Pulmonary artery endothelial cell (primary cell): Measurements from ENCODE around the gene ORM1. TPM values are rescaled to one million over a fixed set of nuclear protein-coding genes. Genes with fewer than 3 reads are reported as not detected.

Experiments used
- DNase-seq: peaks from one replicate; pipeline ENCODE4 v3.0.0-alpha.2; 2011; ENCODE audit warnings: low read depth, low spot score
- total RNA-seq: library from RNA; depleted of rRNA; stranded (reverse); fragments of >200 nt; gene quantifications from 2 replicates; pipeline ENCODE4 v1.2.3, GENCODE V29; 2014

ORM1 gene
- total RNA-seq, 1 donor from 2014 or later: not detected

- no peak for DNase-seq
These were observed 20.0 kb downstream of the ORM1 start for GRCh38 chr9:114342755-114343440.

DNA sequence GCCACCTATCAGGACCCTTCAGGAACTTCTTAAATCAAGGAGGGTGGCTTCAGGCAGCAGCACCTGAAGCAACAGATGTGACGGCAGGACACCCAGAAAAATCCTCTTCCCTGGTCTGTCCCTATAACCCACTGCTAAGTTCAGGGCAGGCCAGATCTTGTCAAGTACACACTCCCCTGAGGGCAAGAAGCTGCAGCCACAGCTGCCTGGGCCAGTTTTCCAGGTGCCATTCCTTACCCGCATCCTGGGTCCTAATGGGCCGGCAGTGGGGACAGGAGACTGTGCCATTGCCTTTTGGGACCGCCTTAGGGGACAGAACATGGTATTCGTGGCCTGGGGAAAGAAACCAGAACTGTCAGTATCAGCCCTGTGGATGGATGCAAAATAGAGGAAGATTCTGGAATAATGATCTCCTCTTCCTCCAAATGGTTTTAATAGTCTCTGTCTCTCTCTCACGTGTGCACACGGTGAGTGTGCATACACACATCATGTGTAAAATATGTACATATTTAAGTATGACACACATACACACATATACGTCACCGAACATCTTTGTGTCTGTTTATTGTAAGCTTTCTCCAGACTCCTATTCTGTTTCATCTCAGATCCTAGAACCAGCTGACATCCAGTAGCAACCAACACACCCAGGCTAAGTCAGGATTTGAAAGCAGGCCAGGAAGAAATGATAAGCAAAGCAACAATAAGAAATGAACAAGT, 20.7 kb downstream of the ORM1 start:
- DNase-seq: no peak

GRCh38 chr9:114344188-114344566, 21.3 kb downstream of the ORM1 start:
- no peak for DNase-seq

- no peak for DNase-seq
These were observed 21.8 kb downstream of the ORM1 start for GRCh38 chr9:114344692-114345091.

GRCh38 chr9:114345493-114346065, 22.7 kb downstream of the ORM1 start:
- no peak for DNase-seq

GRCh38 chr9:114346146-114346545, 23.2 kb downstream of the ORM1 start:
- DNase-seq: no peak

GRCh38 chr9:114347675-114348074, 24.8 kb downstream of the ORM1 start:
- no peak for DNase-seq

DNA sequence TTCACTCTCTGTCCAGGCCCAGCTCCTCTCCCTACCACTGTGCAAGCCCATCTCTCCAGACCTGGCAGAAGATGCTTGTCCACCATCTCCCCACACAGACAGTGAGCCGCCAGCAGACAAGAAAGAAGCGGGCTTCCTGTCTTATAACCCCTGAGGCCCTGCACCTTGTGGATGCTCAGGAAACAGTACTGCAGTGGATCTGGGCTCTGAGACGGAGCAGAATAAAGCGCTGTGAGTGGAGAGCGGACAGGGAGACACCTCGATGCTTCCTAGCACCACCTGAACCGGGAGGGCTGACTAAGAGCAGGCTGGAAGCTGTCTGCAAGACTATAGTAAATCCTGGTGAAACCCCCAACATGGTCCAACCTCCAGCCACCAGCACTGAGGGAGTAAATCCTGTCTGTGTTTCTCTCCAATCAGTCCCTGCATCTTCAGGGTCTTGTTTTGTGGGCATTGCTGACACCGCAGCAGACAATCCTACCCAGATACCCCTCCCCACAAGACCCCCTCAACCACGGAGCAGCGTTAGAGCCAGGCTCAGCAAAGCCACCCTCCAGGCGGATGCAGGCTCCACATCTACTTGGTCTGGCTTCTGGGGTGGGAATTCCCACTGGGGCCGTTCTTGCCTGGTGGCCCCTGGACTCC, 25.5 kb downstream of the ORM1 start:
- DNase-seq: no peak

GRCh38 chr9:114348906-114349482, 26.1 kb downstream of the ORM1 start:
- DNase-seq: peak; percentile 29

DNA sequence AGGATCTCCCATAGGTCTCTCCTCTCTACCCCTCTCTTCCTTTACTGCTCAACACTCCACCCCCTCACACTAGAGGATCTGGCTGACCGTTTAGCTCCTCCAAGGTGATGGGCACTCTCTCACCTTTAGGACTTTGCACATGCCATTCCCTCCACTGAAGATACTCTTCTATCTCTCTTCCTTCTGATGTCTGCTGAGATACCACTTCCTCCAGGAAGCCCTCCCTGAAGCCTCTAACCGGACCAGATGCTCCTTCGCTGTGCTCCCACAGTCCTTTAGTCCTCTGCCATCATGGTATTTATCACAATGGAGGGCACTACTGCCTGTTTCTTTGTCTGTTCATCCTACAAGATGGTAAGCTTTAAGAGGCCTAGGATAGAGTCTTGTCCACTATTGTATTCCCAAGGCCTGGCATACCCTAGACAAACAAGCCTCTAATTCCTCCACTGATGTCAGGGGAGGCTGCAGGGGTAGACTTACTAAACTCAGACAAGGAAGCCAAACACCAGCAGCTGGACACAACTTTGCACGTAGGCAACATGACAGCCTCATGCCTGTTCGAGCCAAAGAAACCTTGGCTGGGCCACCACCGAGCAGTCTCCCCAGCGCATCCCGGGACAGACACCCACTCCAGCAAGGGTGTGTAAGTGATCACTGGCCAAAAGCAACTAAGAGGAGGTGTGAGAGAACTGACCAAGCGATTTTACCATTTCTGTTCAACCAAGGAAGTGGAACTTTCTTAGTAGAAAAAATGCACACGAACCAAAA, 27.0 kb downstream of the ORM1 start:
- no peak for DNase-seq

DNA sequence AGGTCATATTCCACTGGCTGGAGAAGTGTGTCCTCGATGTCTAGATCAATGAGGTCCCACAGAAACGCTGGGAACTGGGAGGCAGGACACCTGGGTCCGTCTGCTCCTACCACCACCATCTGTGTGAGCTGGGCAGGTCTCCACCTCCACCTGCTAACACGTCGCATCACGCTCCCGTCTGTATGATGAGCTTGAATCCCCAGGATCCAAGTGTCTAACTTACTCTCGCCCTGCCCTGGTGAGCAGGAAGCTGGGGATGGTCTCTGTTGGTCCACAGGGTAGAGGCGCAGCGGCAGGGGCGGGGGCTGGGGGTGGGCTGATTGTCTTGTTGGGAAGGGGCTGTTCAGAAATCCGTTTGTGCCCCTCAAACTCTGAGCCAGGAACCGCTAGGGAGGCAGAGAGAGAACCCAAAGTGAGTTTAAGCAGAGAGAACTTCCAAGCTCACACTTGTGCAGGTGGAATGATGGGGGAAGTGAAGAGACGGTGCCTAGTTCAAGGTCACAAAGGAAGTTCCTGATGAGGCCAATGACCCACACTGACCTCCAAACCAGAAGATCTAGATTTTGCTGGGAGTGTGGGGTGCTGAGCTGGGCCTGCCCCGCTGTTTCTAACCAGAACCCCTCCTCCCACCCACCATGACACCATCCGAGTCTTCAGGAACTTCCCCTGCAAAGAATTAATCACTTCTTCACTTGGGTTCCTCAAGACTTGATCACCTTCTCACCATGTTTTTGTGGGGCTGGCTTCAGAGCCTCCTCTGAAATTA, 27.9 kb downstream of the ORM1 start:
- no peak for DNase-seq

DNA sequence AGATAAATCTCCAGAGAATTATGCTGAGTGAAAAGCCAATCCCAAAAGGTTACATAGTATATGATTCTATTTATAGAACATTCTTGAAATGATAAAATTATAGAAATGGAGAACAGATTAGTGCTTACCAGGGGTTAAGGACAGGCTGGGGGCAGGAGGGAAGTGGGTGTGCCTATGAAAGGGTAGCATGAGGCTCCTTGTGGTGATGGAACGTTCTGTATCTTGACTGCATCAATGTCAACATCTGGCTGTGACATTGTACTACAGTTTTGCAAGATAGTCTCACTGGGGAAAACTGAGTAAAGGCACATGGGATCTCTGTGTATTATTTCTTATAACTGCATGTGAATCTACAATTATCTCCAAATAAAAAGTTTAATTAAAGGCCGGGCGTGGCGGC, 29.0 kb downstream of the ORM1 start:
- no peak for DNase-seq

GRCh38 chr9:114355821-114356220, 32.9 kb downstream of the ORM1 start:
- DNase-seq: no peak

DNA sequence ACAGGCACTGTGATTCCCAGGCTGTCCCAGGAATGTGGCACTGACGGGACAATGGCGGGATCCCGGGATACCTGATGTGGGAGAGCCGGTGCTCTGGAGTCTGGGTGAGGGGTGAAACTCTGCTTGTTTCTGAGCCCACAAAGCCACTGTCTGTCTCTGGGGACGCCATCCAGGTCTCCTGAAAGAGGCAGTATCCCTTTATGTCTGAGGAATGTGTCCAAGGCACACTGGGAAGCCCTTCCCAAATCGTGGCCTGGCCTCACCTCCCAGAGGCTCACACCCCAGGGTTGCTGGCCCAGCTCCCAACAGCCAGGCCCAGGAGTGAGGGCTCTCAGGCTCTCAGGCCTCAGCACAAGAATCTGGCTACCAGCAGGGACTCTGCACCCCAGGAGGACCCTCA, 33.9 kb downstream of the ORM1 start:
- no peak for DNase-seq

DNA sequence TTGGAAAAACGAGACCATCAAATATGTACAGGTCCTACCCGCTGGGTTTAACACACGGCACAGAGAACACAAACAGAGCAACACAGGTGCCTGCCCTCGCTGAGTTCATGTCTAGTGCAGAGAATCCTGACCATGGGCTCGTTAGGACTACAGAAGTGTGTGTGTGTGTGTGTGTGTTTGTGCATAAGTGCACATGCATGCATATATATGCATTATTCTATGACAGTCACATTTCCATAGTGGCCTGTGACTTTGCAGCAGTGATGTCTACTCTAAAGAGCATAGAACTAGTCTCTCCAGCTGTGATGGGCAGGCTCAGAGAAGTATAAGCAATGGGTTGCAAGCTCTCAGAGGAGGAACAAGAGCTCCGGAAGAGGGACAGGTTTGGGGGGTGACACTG, 34.5 kb downstream of the ORM1 start:
- DNase-seq: no peak

- DNase-seq: no peak
These were observed 35.0 kb downstream of the ORM1 start for GRCh38 chr9:114357911-114358328.

DNA sequence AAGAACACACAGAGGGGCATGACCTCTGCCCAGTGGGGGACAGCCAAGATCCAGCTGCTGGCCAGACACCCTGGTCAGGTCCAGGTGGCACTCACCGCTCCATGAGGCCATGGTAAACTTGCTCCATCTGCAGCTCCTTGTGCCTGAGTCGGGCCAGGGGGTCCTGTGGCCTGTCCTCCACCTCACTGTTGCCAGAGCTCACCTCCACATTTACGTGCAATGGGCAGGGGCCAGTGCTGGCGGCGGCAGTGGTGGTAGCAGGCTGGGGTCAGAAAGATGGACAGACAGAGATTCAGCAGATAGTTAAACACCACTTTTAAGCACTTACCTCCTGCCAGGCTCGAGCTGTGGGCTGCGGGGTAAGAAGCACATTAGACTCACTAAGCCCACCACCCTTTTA, 36.9 kb downstream of the ORM1 start:
- no peak for DNase-seq

- DNase-seq: no peak
These were observed 38.6 kb downstream of the ORM1 start for GRCh38 chr9:114361542-114361941.

DNA sequence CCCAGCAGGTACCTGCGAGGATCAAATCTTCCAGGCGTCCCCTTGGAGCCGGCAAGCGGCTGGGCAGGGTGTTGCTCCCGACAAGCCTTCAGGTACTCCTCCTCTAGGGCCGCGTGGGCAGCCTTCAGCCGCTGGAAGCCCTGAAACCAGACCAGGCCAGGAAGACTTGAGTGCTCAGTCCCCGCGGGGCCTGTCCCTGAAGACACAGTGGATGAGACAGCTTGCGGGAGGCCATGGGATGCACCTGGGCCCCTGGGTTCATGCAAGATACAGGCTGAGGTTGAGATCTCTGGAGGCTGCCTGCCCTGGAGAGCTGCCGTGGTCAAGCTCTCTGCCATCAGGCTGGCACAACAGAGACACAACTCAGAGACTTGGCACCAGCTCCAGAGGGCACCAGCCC, 39.5 kb downstream of the ORM1 start:
- no peak for DNase-seq

GRCh38 chr9:114363424-114363823, 40.5 kb downstream of the ORM1 start:
- no peak for DNase-seq
